Frontal cortex (tissue), 4 donors: ENCODE measurements around the gene CKAP5. TPM values are rescaled to one million over a fixed set of nuclear protein-coding genes. Genes with fewer than 3 reads are reported as not detected.
A peak's percentile ranks its signal among the peaks of the same experiment; 100 is the strongest.
"Not testable (repeated sequence)": the region's sequence is repeated elsewhere in the genome, so short reads cannot be mapped to it uniquely, and the experiment has no call there.

ENCODE experiments used
- DNase-seq, 2 donors: peaks; one replicate each; pipeline ENCODE4 v3.0.0; 2012; ENCODE audit warnings: low spot score in 2 of 2
- FAIRE-seq: peaks from 2 replicates; lab custom pipeline; 2012; peaks lifted over from hg19 to GRCh38; lab: Jason Lieb, UNC
- small RNA-seq: library from RNA; depleted of rRNA; stranded (forward); fragments of <200 nt; gene quantifications from one replicate; pipeline ENCODE3, GENCODE V24; 2014
- total RNA-seq: library from RNA; depleted of rRNA; stranded (reverse); fragments of >200 nt; gene quantifications from one replicate; pipeline ENCODE4 v1.2.3, GENCODE V29; 2014
- donor health status: control.
- donor health status: control.
- donor health status: control.

The CKAP5 gene
- total RNA-seq, 1 donor from 2014 or later: 196 TPM

GRCh38 chr11:46709351-46709750 lies 136.7 kb downstream of the CKAP5 start:
- DNase-seq, FAIRE-seq: not testable (repeated sequence)

- DNase-seq: no peak
- FAIRE-seq: no peak
These were observed 139.2 kb downstream of the CKAP5 start for GRCh38 chr11:46706886-46707285.

GRCh38 chr11:46705070-46705688 lies 140.9 kb downstream of the CKAP5 start:
- no peak for FAIRE-seq
- DNase-seq: no peak

GRCh38 chr11:46701078-46701654 lies 144.9 kb downstream of the CKAP5 start:
- DNase-seq (no peak), FAIRE-seq (no peak)

- FAIRE-seq (no peak), DNase-seq (peak; percentile 82 to 92)
These were observed 145.6 kb downstream of the CKAP5 start, which contains the start of the genes ARHGAP1 and ZNF408 for GRCh38 chr11:46700241-46701077. Gene ARHGAP1 (minus strand): TSS chr11:46700619. CDS start chr11:46696107, 4,512 bp downstream. Gene ZNF408 (plus strand): TSS chr11:46701031. CDS start chr11:46701048, 17 bp downstream.

- DNase-seq (no peak), FAIRE-seq (no peak)
These were observed 147.5 kb downstream of the CKAP5 start for GRCh38 chr11:46698597-46698996.

GRCh38 chr11:46697723-46698122 lies 148.4 kb downstream of the CKAP5 start:
- FAIRE-seq: no peak
- DNase-seq: no peak

GRCh38 chr11:46697303-46697702 lies 148.8 kb downstream of the CKAP5 start:
- FAIRE-seq: no peak
- no peak for DNase-seq

- FAIRE-seq (peak; percentile 42), DNase-seq (peak; percentile 66)
These were observed 149.9 kb downstream of the CKAP5 start for GRCh38 chr11:46696212-46696558.

GRCh38 chr11:46695345-46696211 lies 150.5 kb downstream of the CKAP5 start:
- DNase-seq (no peak), FAIRE-seq (no peak)

- FAIRE-seq (no peak), DNase-seq (no peak)
These were observed 151.5 kb downstream of the CKAP5 start for GRCh38 chr11:46694607-46695006.

- DNase-seq (no peak), FAIRE-seq (no peak)
These were observed 152.0 kb downstream of the CKAP5 start for GRCh38 chr11:46694072-46694471.

GRCh38 chr11:46693597-46694012 lies 152.5 kb downstream of the CKAP5 start:
- DNase-seq: no peak
- FAIRE-seq: no peak

Small RNA genes within 50 kb of the gene (small RNA-seq; reads per million reads assigned to genes)
- gene MIR5582: not detected
- not detected for gene RF00573
- gene SNORD67: 204 reads per million, percentile 98 among the genes with 10 or more reads in this experiment

Other genes starting within 250 kb of the CKAP5 start
- 7.7 TPM for gene HARBI1, start 229.1 kb downstream of the CKAP5 start, total RNA-seq
- 47.7 TPM for gene ATG13, start 228.7 kb downstream of the CKAP5 start, total RNA-seq
- 13.5 TPM for gene ARHGAP1, start 145.7 kb downstream of the CKAP5 start, total RNA-seq
- 4.5 TPM for gene ZNF408, start 145.2 kb downstream of the CKAP5 start, total RNA-seq
- gene F2, start 127.1 kb downstream of the CKAP5 start, total RNA-seq: not detected
- gene LRP4, start 72.3 kb upstream of the CKAP5 start, total RNA-seq: 4.1 TPM
- 46.5 TPM for gene CSTPP1, start 90.5 kb upstream of the CKAP5 start, total RNA-seq